Regular cardiac myocyte (primary cell): ENCODE measurements around the gene CLIP2. TPM values are rescaled to one million over a fixed set of nuclear protein-coding genes. Genes with fewer than 3 reads are reported as not detected.

Source experiments
- total RNA-seq: library from RNA; depleted of rRNA; stranded (reverse); fragments of >200 nt; gene quantifications from 2 replicates; pipeline ENCODE4 v1.2.3, GENCODE V29; 2014

Gene CLIP2
- total RNA-seq = 64.8 and 65.0 TPM in 2 replicates

DNA sequence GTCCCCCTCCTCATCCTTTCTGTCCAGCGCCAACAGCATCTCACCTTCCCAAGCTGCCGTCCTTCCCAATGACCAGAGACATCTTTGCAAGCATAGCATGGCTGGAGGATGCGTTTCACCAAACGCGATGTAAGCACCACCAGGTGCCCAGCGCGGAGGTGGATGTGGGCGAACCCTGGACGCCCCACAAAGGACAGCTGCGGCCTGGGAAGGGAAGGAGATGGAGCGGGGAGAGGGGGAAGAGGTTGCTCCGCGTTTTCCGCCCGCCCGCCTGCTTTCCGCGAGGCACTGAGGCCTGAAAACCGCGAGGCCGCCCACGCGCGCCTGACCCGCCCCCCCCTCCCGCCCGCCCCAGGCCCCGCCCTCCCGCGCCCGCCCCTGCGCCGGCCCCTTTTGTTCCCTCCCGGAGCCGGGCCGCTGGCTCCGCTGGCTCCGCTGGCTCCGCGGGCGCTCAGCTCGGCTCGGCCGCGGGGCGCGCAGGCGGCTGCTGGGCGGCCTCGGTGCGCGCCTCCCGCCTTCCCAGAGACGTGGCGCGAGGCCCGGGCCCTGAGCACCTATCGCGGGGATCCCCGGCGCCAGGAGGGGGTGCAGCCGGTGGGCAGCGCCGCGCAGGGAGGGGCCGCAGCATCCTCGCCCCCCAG lies at the start of gene CLIP2:
TSS of gene CLIP2 (plus strand) at position 390 of the 641 bp plus-strand sequence. CDS start 28,140 bp downstream, outside the sequence.

DNA sequence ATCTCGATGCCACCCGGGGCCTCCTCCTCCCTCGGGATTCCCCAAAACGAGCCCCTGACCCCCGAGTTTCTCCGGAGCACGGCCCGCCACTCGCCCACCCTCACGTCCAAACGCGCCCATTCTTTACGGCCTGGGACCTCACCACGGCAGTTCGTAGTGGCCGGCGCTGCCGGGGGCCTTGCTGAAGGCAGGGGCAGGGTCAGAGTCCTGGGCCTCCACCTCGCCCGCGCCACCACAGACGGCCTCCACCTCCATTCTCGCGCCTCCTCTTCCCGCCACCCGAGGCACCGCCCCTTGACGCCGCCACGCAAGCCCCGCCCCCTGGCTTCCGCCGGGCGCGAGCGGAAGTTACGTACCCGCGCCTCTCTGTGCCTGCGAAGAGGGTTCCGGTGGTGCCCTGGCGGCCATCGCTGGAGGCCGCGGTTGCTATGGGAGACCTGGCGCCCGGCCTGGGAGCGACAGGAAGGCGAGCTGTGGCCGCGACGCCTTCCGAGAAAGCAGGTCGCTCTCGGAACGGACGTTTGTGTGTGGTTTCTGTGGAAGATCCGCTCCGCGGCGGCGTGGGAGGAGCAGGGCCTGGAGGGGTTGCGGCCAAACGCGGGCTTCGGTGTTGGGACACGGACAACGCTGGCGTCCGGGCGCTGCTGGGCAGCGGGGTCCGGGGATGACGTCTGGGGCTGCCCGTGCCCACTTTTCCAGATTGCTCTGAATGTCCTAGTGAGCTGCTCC lies 34.9 kb upstream of the CLIP2 start, which contains the start of gene RFC2:
TSS of gene RFC2 (minus strand) at position 271 of the 729 bp plus-strand sequence. CDS start at position 255, 16 bp downstream.

DNA sequence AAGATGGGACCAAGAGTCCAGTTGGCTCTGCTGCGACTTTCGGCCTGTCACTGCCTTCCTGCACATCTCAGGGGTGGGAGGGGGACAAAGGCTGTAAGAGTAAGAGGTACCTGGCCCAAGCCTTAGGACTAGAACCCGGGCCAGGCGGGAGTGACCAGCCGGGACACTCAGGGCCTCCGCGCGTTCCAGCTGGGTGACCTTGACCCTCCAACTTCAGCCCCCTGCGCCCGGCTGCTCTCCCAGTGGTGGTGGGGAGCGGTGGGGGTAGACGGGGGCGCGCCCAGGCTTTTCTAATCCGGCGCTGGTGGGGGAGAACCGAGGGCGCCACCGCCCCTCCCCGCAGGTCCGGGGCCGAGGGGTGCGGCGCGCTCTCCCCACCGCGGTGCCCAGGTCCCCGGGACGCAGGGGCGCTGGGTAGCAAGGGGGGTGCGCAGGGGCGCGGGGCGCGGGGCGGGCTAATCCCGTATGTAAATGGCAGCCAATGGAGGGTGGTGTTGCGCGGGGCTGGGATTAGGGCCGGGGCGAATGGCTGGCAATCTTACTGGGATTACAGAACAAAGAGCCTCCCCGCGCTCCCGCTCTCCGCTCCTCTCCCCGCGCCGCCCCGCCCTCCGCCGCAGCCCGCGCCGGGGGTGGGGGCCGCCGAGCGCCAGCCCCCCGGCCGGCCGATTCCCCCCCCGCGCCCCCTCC lies 164.3 kb downstream of the CLIP2 start, which contains the start of gene GTF2IRD1:
TSS of gene GTF2IRD1 (plus strand) at position 585 of the 690 bp plus-strand sequence. CDS start 54,175 bp downstream, outside the sequence.

Other genes with a start within 250 kb of the CLIP2 start
- 18.3 and 32.8 TPM in 2 replicates for gene LIMK1, start 205.6 kb upstream of the CLIP2 start, total RNA-seq
- 249 and 464 TPM in 2 replicates for gene EIF4H, start 115.1 kb upstream of the CLIP2 start, total RNA-seq
- 0.28 and 0.58 TPM in 2 replicates for gene LAT2, start 79.4 kb upstream of the CLIP2 start, total RNA-seq
- 10.1 and 45.2 TPM in 2 replicates for gene RFC2, start 35.0 kb upstream of the CLIP2 start, total RNA-seq
- gene GTF2IRD1, start 164.5 kb downstream of the CLIP2 start, total RNA-seq = 4.4 and 4.5 TPM in 2 replicates